ENCODE data around the gene CNTN4. TPM values are rescaled to one million over a fixed set of nuclear protein-coding genes. Genes with fewer than 3 reads are reported as not detected.

Gene CNTN4
- total RNA-seq, 1 experiment from 2014 or later, result 0.12 TPM

- no peaks in the 10 kb centered on the region for H3K9me3 Mint-ChIP-seq (ENCODE audit: unreplicated experiment)
- H3K4me3 Mint-ChIP-seq (ENCODE audit: unreplicated experiment), result no peak overlapping the region
- no peaks in the 10 kb centered on the region for H3K4me1 Mint-ChIP-seq (ENCODE audit: insufficient read depth, unreplicated experiment)
- ChIA-PET POLR2A (no interaction called here), CTCF (no interaction called here)
- no peak for DNase-seq (ENCODE audit: unreplicated experiment)
- H3K36me3 Mint-ChIP-seq (ENCODE audit: insufficient read depth, unreplicated experiment), result no peaks in the 10 kb centered on the region
- no TSS peak for BruUV-seq (replicated peaks)
- H3K27me3 Mint-ChIP-seq (ENCODE audit: insufficient read depth, unreplicated experiment), result peaks cover 70% of the 10 kb centered on the region
- no peak for TF ChIP-seq CTCF (IDR thresholded peaks at IDR 0.05; ENCODE audit: unreplicated experiment)
- intact Hi-C loops (cut with micrococcal nuclease), result no loop called here
- no peak overlapping the region for H3K27ac Mint-ChIP-seq (ENCODE audit: low read depth, unreplicated experiment)
Measured at GRCh38 chr3:2860626-2861025, 762.0 kb downstream of the CNTN4 start.

GRCh38 chr3:2861120-2861519 lies 762.5 kb downstream of the CNTN4 start:
- H3K9me3 Mint-ChIP-seq (ENCODE audit: unreplicated experiment), result no peaks in the 10 kb centered on the region
- H3K27me3 Mint-ChIP-seq (ENCODE audit: insufficient read depth, unreplicated experiment), result peaks cover 65% of the 10 kb centered on the region
- H3K27ac Mint-ChIP-seq (ENCODE audit: low read depth, unreplicated experiment), result no peak overlapping the region
- H3K4me3 Mint-ChIP-seq (ENCODE audit: unreplicated experiment), result no peak overlapping the region
- CTCF ChIA-PET, result no interaction called here
- BruUV-seq (replicated peaks), result no TSS peak
- DNase-seq (ENCODE audit: unreplicated experiment), result no peak
- TF ChIP-seq CTCF (IDR thresholded peaks at IDR 0.05; ENCODE audit: unreplicated experiment), result no peak
- no peaks in the 10 kb centered on the region for H3K4me1 Mint-ChIP-seq (ENCODE audit: insufficient read depth, unreplicated experiment)
- POLR2A ChIA-PET, result no interaction called here
- intact Hi-C loops (cut with micrococcal nuclease), result no loop called here
- no peaks in the 10 kb centered on the region for H3K36me3 Mint-ChIP-seq (ENCODE audit: insufficient read depth, unreplicated experiment)

GRCh38 chr3:2861920-2862319 lies 763.3 kb downstream of the CNTN4 start:
- Mint-ChIP-seq H3K27ac (ENCODE audit: low read depth, unreplicated experiment) (no peak overlapping the region), H3K9me3 (ENCODE audit: unreplicated experiment) (no peaks in the 10 kb centered on the region), H3K27me3 (ENCODE audit: insufficient read depth, unreplicated experiment) (peaks cover 66% of the 10 kb centered on the region), H3K36me3 (ENCODE audit: insufficient read depth, unreplicated experiment) (no peaks in the 10 kb centered on the region), H3K4me1 (ENCODE audit: insufficient read depth, unreplicated experiment) (no peaks in the 10 kb centered on the region), H3K4me3 (ENCODE audit: unreplicated experiment) (no peak overlapping the region)
- intact Hi-C loops (cut with micrococcal nuclease), result no loop called here
- BruUV-seq (replicated peaks), result no TSS peak
- TF ChIP-seq CTCF (IDR thresholded peaks at IDR 0.05; ENCODE audit: unreplicated experiment), result no peak
- no peak for DNase-seq (ENCODE audit: unreplicated experiment)
- POLR2A ChIA-PET, result interaction anchor here (0.5 kb wide), 1 partner anchor 717 kb away, joined by 4 read pairs; no protein-coding TSS in a partner anchor
- CTCF ChIA-PET, result no interaction called here

GRCh38 chr3:2862366-2862765 lies 763.7 kb downstream of the CNTN4 start:
- H3K27ac Mint-ChIP-seq (ENCODE audit: low read depth, unreplicated experiment), result no peak overlapping the region
- CTCF ChIA-PET, result no interaction called here
- POLR2A ChIA-PET, result interaction anchor here (0.5 kb wide), 1 partner anchor 717 kb away, joined by 4 read pairs; no protein-coding TSS in a partner anchor
- intact Hi-C loops (cut with micrococcal nuclease), result no loop called here
- no peaks in the 10 kb centered on the region for H3K4me1 Mint-ChIP-seq (ENCODE audit: insufficient read depth, unreplicated experiment)
- H3K9me3 Mint-ChIP-seq (ENCODE audit: unreplicated experiment), result no peaks in the 10 kb centered on the region
- TF ChIP-seq CTCF (IDR thresholded peaks at IDR 0.05; ENCODE audit: unreplicated experiment), result no peak
- H3K36me3 Mint-ChIP-seq (ENCODE audit: insufficient read depth, unreplicated experiment), result no peaks in the 10 kb centered on the region
- no peak overlapping the region for H3K4me3 Mint-ChIP-seq (ENCODE audit: unreplicated experiment)
- BruUV-seq (replicated peaks), result no TSS peak
- peaks cover 70% of the 10 kb centered on the region for H3K27me3 Mint-ChIP-seq (ENCODE audit: insufficient read depth, unreplicated experiment)
- DNase-seq (ENCODE audit: unreplicated experiment), result no peak
